OCI-LY1 (cell line): ENCODE results near the gene NR2C2.

Experiments used
- EZH2 ChIP-seq: fragments of 200-600 bp; sonication (generic), shearing (Covaris generic); IDR thresholded peaks from 2 replicates; pipeline ENCODE4 v1.8.0; 2017; ENCODE audit warnings: borderline replicate concordance, mixed run types, mild to moderate bottlenecking, antibody characterized with exemption, low read length, moderate library complexity, mixed read lengths
- TF ChIP-seq, protein P1 (sequence below): fragments of 200-600 bp; sonication (generic), shearing (Covaris generic); IDR thresholded peaks from 2 replicates; pipeline ENCODE4 v1.5.1; 2017; ENCODE audit warnings: mild to moderate bottlenecking, antibody characterized with exemption, low read length, moderate library complexity, mixed read lengths

DNA sequence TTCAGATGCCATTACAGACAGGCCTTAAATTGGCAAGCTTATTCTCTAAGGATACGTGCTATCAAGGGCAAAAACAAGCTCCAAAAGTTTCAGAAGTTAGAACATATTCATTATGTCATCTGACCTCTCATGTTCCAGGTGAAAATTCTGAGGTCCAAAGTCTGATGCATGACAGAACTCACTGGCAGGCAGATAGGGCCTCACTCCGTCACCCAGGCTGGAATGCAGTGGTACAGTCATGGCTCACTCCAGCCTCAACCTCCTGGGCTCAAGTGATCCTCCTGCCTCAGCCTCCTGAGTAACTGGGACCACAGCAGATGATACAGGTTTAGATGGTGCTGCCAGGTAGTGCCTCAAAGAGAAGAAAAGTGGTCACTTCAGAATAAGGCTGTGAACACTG is 102.2 kb downstream of the NR2C2 start:
- TF ChIP-seq, protein P1, sequence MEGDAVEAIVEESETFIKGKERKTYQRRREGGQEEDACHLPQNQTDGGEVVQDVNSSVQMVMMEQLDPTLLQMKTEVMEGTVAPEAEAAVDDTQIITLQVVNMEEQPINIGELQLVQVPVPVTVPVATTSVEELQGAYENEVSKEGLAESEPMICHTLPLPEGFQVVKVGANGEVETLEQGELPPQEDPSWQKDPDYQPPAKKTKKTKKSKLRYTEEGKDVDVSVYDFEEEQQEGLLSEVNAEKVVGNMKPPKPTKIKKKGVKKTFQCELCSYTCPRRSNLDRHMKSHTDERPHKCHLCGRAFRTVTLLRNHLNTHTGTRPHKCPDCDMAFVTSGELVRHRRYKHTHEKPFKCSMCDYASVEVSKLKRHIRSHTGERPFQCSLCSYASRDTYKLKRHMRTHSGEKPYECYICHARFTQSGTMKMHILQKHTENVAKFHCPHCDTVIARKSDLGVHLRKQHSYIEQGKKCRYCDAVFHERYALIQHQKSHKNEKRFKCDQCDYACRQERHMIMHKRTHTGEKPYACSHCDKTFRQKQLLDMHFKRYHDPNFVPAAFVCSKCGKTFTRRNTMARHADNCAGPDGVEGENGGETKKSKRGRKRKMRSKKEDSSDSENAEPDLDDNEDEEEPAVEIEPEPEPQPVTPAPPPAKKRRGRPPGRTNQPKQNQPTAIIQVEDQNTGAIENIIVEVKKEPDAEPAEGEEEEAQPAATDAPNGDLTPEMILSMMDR = no peak
- TF ChIP-seq EZH2 = no peak
